Stimulated activated CD8-positive, alpha-beta memory T cell treated with anti-CD3 and anti-CD28 coated beads, Interleukin-2, amount 100 ng/mL, for 48 hours (primary cell): ENCODE data around the gene TNRC6B.
"Not testable (repeated sequence)": the region's sequence is repeated elsewhere in the genome, so short reads cannot be mapped to it uniquely, and the experiment has no call there.

Experiments
- DNase-seq, 2 donors: peaks; one replicate each; pipeline ENCODE4 v3.0.0-alpha.2; 2020; ENCODE audit warnings: low read depth in 2 of 2

The TNRC6B gene

GRCh38 chr22:40177738-40178416 is at the start of gene TNRC6B:
Gene TNRC6B, plus strand, starts transcription at chr22:40177925. Its CDS starts 211 bp downstream, at chr22:40178136.
- DNase-seq: peak; percentile 19 to 40

DNA sequence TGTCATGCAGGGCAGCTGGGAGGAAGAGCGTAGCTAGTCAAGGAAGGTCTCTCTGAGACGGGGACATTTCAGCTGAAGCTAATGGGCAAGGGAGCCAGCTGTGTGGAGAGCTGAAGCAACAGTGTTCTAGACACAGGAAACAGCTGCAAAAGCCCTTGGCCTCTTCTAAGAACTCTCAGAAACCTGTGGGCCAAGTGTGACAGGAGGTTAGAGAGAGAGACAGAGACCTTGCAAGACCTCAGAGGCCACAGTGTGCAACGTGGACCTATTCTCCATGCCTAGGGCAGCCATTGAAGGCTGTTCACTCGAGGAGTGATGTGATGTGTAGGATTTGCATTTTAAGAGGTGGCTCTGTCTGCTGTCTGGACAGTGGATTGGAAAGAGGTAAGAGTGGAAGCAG is 48.7 kb upstream of the TNRC6B start:
- DNase-seq: peak in 1 of 2 donors; percentile 5

DNA sequence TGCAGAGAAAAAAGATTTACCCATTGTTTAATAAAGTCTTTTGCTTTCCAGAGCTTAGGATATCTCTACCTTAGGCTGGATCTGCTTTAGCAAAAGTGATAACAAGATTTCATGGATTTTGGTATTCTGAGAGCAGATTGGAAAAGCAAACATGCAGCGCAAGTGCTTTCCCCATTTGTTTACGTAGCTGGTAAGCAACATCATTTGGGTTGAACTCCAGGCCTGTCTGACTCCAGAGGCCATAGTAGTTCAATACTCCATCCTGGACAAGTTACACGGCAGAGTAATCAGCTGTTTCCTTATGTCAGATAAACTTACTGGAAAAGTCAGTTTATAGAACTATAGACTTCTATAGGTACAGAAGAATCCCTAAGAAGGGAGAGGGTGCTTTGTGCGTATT is 40.6 kb upstream of the TNRC6B start:
- DNase-seq: no peak

DNA sequence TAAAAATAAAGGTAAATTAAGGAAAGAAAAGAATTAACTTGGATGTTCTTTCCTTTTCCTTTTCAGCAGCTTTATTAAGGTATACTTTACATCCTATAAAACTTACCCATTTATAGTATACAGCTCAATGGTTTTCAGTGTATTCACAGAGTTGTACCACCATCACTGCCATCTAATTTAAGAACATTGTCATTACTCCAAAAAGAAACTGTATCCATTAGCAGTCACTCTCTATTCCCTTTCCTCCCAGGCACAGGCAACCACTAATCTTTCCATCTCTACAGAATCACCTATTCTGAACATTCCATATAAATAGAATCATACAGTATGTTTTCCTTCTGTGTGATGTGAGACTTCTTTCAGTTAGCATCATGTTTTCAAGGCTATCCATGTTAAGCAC is 38.9 kb upstream of the TNRC6B start:
- no peak for DNase-seq

DNA sequence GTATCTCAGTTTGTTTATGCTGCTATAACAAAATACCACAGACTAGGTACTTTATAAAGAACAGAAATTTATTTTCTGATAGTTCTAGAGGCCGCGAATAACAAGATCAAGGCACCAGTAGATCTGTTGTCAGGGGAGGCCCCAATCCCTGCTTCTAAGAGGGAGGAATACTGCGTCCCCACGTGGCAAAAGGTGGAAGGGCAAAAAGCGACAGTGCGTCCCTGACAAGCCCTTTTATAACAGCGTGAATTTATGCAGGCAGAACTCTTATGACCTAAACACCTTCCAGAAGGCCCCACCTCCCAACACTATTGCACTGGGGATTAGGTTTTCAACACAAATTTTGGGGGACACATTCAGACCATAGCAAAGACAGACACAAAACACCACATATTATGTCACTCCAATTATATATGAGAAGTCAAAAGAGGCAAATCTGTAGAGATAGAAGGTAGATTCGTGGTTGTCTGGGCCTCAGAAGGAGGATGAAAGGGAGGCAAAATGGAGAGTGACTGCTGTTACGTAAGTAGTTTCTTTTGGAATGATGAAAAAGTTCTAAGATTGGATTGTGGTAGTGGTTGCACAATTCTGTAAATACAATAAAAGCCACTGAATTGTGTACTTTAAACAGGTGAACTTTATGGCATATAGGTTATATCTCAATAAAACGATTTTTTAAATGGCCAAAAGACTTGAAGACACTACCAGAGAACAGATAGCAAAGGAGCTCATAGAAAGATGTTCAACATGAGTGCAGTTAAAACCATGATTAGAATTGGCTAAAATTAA is 30.1 kb upstream of the TNRC6B start:
- DNase-seq: no peak

- DNase-seq: no peak
Measured at GRCh38 chr22:40153192-40153591, 24.5 kb upstream of the TNRC6B start.

- no peak for DNase-seq
Measured at GRCh38 chr22:40153705-40154104, 24.0 kb upstream of the TNRC6B start.

DNA sequence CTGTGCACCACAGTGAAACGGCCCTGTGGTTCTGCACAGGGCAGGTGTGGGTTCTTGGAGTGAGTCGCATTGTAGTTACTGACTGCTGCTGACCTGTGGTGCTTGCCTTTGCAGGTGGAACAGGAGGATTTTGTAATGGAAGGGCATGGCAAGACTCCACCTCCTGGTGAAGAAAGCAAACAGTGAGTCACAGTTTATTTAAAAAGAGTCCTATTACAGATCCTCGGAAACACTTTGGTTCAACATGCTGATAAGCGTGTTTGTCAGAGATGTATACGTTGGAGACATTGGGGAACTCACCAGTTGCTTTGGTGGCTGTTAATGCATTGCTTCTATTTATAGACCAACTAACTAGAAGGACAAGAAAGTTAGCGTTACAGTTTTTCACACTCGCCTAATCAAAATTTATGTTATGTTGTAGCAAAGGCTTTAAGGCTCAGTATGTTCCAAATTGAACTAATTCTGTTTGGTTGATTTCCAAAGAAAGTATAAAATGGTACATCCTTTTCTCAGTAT is 21.7 kb upstream of the TNRC6B start:
- DNase-seq: no peak

- DNase-seq: not testable (repeated sequence)
Measured at GRCh38 chr22:40156682-40157081, 21.0 kb upstream of the TNRC6B start.

DNA sequence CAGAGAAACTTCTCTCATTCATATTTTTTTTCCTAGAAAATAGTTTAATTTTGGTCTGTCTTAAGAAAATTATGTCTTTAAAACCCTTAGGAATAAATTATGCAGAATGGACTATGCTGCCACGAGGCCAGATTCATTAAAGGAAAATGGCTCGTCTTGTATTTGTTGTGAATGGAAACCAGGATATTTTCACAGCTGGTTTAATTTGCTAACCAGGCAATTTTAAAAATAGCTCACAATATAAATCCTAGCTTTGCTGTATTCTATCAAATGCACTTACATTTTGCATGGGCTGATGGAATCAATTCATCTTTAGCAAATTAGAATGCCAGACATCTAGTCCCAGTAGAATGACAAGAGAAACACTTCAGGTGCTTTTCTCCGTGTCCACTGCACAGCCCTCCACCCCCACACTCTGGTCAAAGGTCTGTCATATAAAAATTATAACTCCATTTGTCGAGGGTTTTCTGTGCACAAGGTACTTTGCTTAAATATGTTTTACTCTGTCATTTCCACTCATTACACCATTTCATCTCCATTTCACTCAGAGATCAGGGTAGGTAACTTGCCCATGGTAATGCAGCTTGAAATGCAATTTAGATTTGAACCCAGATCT is 20.3 kb upstream of the TNRC6B start:
- no peak for DNase-seq

GRCh38 chr22:40161194-40161593 is 16.5 kb upstream of the TNRC6B start:
- DNase-seq: no peak

DNA sequence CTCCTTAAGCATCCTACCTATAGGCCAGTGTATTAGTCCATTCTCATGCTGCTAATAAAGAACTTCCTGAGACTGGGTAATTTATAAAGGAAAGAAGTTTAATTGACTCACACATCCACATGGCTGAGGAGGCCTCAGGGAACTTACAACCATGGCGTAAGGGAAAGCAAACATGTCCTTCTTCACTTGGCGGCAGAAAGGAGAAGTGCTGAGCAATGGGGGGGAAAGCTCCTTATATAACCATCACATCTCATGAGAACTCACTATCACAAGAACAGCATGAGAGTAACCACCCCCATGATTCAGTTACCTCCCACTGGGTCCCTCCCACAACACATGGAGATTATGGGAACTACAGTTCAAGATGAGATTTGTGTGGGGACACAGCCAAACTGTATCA is 12.2 kb upstream of the TNRC6B start:
- not testable (repeated sequence) for DNase-seq

- no peak for DNase-seq
Measured at GRCh38 chr22:40175611-40176244, 2.0 kb upstream of the TNRC6B start.

GRCh38 chr22:40176921-40177737 is 596 bp upstream of the TNRC6B start:
- peak; percentile 40 to 65 for DNase-seq

DNA sequence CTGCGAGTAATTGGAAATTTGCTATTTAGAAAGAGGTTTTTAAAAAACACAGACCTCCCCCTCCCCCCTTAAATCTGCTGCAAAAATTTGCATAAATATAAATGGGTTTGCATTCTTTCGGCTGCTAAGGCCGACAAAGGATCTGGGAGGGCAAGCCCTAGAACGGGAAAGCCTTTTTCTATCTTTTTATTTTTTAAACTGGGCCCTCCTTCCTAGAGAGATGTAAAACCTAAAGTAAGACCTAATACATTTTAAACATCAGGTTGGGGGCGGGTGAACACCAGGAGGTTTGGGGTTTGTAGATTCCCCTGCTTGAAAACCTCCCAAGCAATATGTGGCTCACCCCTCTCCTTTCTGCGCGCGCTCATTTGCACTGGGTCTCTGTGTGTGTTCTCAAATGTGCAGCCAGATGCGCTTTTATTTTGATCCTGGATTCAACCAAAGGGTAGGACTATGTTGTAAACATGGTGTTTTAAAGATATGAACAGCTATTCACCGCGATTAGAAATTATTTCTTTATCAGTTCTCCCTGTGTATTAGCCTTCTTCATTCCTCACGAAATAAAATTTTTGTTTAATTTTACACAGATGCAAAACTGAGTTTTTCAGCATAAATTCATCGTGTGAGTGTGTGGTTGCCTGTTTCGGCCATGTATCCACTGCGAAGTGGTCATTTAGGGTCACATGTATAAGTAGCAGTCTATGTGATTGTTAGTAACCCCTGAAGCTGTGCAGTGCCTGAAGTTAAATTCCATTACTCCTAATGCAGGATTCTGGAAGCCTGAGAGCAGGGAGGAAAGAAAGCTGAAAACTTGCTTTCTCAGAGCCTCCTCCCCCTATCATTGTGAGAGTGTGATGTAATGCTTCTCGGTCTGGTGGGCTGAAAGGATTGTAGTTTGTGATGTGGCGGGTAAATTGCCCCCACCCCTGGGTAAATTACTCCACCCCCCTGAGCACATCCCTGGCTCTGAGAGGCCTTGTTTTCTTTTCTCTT is 988 bp downstream of the TNRC6B start:
- DNase-seq: peak in 1 of 2 donors; percentile 11

- DNase-seq: no peak
Measured at GRCh38 chr22:40179526-40179925, 1.8 kb downstream of the TNRC6B start.

DNA sequence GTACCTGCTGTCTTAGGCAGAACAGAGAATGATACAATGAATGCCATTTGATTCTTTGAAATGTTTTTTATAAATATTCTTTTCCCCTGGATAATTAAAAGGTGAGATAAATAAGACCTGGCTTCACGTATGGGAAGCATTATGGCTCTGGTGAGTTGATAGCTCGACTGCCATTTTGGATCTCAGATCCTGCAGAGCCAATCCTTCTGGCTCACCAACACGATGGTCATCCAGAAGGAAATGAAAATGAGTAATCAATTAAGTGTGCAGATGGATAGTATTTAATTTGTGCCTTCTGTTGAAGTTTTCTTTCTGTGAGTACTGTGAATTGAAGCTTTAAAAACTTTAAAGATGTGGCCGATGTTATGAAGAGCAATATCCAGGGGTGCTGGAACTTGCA is 2.7 kb downstream of the TNRC6B start:
- DNase-seq: no peak

DNA sequence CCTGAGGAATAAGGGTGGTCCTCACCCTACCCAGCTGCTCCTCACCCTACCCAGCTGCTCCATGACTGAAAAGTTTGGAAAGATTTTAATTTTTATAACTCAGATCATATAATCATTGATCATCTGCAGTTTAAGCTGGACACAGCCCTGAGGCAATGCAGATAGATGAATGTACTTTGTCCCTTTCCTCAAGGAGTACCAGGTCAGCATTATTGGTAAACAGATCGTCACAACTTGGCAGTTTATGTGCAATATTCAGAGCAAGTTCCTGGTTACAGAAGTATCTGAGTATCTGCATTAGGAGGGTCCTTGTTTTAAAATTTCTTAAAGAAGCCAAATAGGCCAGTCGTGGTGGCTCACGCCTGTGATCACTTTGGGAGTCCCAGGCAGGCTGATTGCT is 3.6 kb downstream of the TNRC6B start:
- DNase-seq: no peak

DNA sequence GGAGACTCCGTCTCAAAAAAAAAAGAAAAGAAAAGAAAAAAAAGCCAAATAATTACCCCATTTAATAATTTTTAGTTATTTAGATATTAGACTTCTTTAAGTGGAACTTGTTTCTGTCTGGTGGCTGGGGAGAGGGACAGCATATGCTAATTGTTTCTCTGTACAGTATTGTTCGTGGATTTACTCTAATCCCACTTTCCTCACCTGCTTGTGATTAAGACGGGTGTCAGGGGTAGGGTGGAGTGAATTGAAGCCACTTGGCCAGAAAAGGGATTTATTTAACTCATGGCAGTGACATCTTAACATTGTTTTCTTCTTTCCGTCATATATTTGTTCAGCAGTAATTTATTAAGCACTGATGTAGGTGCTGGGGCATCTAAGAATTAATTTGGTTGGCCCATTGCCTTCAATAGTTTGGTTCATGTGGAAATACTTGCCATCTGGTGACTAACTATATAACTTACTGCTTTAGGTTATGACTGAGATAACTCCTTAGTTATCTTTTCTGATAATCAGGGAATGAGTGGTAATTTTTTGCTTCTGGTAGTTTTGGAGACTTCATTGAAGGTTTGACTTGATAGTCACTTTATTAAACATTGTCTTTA is 4.6 kb downstream of the TNRC6B start:
- DNase-seq: no peak
